ENCODE results near the gene PFDN4.
A peak's percentile ranks its signal among the peaks of the same experiment; 100 is the strongest.

PFDN4 gene, protein sequence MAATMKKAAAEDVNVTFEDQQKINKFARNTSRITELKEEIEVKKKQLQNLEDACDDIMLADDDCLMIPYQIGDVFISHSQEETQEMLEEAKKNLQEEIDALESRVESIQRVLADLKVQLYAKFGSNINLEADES

DNA sequence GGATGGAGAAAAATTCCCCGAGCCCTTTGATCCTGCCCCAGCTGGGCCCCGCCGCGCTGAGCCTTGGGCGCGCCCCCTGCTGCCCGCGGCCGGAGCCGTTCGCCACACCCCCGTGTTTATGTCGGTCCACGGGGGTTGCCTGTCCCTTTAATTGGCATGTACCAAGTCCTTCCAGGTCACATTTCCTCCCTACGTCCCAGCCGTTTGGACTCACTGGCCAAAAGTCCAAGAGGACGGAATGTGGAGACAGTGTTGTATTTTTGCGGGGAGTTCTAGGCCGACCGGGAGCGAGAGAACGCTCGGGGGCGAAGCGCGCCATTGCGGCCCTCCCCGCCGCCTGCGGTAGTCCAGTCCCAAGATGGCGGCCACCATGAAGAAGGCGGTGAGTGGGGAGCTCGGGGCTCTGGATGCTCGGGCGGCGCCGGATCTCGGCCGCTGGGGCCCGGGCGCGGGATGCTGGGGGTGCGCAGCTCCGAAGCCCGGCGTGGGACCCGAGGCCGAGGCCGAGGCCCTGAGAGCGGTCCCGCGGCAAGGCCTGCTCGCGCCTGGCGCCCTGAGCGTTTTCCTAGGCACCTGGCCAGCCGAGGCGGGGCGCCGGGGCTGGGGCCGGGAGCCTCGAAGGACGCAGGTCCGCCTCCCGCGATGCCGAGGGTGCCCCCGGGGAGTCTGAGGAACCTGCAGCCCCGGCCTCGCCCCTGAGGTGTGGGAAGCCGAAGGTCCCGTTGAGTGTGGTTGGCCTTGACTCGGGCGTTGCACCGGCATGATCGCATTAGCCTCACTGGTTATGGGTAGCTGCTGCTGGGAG lies at the start of gene PFDN4:
Gene PFDN4 (plus strand): TSS at position 345 of the 805 bp plus-strand sequence. CDS start 14 bp downstream, at position 359.
- Mint-ChIP-seq H3K4me1 (ENCODE audit: low read depth) (peaks cover 63% of the 10 kb centered on the region), H3K4me3 (peak within 1 kb of the TSS; percentile 95), H3K27ac (peak within 1 kb of the TSS; percentile 100), H3K27me3 (no peaks in the 10 kb centered on the region), H3K9me3 (no peaks in the 10 kb centered on the region), H3K36me3 (ENCODE audit: low read depth) (peaks cover 34% of the 10 kb centered on the region)
- DNase-seq = peak; percentile 92

GRCh38 chr20:54158226-54158625 lies 49.7 kb upstream of the PFDN4 start:
- no peaks in the 10 kb centered on the region for H3K9me3 Mint-ChIP-seq
- DNase-seq = no peak
- no peak overlapping the region for H3K4me3 Mint-ChIP-seq
- H3K36me3 Mint-ChIP-seq (ENCODE audit: low read depth) = no peaks in the 10 kb centered on the region
- no peak overlapping the region for H3K27ac Mint-ChIP-seq
- no peaks in the 10 kb centered on the region for H3K4me1 Mint-ChIP-seq (ENCODE audit: low read depth)
- peaks cover 45% of the 10 kb centered on the region for H3K27me3 Mint-ChIP-seq

DNA sequence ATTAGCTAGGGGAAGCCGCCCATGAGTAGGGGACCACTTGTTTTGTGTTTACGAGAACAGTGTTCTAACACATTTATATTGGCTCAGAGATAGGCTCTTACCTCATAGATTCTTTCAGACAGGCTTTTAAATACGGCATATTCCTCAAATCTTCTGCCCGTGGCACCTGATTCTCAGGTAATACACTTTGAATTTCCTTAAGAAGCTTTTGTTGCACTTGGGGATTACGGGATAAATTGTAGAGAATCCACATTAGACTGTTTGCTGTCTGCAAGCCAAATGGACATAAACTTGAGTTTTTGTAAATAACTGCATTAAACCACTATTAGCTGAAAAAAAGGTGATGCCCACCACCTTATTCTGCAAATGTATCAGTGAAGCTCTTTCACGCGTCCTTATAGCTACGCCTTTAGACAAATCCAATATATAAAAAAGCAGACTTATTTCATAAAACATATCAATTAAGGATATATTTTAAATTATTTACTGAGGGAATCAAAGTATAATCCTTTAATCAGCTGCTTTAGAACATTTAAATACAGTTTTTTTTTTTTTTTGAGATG lies 49.0 kb upstream of the PFDN4 start:
- Mint-ChIP-seq H3K4me3 (no peak overlapping the region), H3K4me1 (ENCODE audit: low read depth) (no peaks in the 10 kb centered on the region), H3K9me3 (no peaks in the 10 kb centered on the region), H3K27me3 (peaks cover 50% of the 10 kb centered on the region), H3K36me3 (ENCODE audit: low read depth) (no peaks in the 10 kb centered on the region), H3K27ac (no peak overlapping the region)
- no peak for DNase-seq

GRCh38 chr20:54160065-54161007 lies 47.6 kb upstream of the PFDN4 start:
- H3K36me3 Mint-ChIP-seq (ENCODE audit: low read depth) = no peaks in the 10 kb centered on the region
- H3K4me3 Mint-ChIP-seq = no peak overlapping the region
- no peaks in the 10 kb centered on the region for H3K4me1 Mint-ChIP-seq (ENCODE audit: low read depth)
- no peak overlapping the region for H3K27ac Mint-ChIP-seq
- no peaks in the 10 kb centered on the region for H3K9me3 Mint-ChIP-seq
- DNase-seq = no peak
- peaks cover 57% of the 10 kb centered on the region for H3K27me3 Mint-ChIP-seq

DNA sequence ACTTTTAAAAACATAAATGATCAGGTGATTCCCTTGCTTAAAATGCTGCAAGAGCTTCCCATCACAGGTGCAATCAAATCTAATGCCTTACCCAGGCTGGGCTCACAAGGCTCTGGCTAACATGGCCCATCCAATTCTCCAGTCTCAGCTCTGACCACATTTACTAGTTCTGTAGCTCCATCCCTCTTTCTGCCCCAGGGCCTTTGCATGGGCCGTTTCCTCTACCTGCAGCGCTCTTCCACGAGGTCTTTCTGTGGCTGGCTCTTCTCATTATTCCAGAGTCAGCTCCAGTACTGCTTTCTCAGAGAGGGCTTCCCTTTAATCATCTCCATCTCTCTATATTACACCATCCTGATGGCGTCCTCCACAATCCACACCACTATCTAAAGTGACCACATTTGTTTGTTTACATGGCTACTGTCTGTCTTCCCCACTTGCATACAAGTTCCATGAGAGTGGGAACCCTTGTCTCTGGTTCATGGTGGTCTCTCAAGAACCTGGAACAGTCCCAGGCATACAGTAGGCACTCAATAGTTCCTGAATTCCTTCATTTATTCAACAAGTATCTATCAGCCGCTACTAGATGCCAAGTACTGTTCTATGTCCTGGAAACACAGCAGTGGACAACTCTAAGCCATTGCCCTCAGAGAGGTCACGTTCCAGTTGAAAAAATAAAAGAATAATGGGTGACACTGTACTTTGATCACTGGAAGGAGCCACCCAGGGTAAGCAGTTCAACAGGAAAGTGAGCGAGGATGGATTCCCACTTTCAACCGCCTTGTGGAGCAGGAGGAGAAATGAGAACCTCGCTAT lies 46.7 kb upstream of the PFDN4 start:
- Mint-ChIP-seq H3K27ac (no peak overlapping the region), H3K4me3 (no peak overlapping the region), H3K27me3 (peaks cover 60% of the 10 kb centered on the region), H3K9me3 (no peaks in the 10 kb centered on the region), H3K36me3 (ENCODE audit: low read depth) (no peaks in the 10 kb centered on the region), H3K4me1 (ENCODE audit: low read depth) (no peaks in the 10 kb centered on the region)
- DNase-seq = no peak

- no peaks in the 10 kb centered on the region for H3K36me3 Mint-ChIP-seq (ENCODE audit: low read depth)
- no peak overlapping the region for H3K4me3 Mint-ChIP-seq
- DNase-seq = no peak
- no peak overlapping the region for H3K27ac Mint-ChIP-seq
- no peaks in the 10 kb centered on the region for H3K4me1 Mint-ChIP-seq (ENCODE audit: low read depth)
- H3K27me3 Mint-ChIP-seq = peaks cover 60% of the 10 kb centered on the region
- H3K9me3 Mint-ChIP-seq = no peaks in the 10 kb centered on the region
Measured at GRCh38 chr20:54161821-54162149, 46.1 kb upstream of the PFDN4 start.

- Mint-ChIP-seq H3K27me3 (peaks cover 61% of the 10 kb centered on the region), H3K4me3 (no peak overlapping the region), H3K27ac (no peak overlapping the region), H3K4me1 (ENCODE audit: low read depth) (no peaks in the 10 kb centered on the region), H3K9me3 (no peaks in the 10 kb centered on the region), H3K36me3 (ENCODE audit: low read depth) (no peaks in the 10 kb centered on the region)
- DNase-seq = no peak
Measured at GRCh38 chr20:54162378-54163009, 45.4 kb upstream of the PFDN4 start.

- Mint-ChIP-seq H3K4me1 (ENCODE audit: low read depth) (no peaks in the 10 kb centered on the region), H3K4me3 (no peak overlapping the region), H3K36me3 (ENCODE audit: low read depth) (no peaks in the 10 kb centered on the region), H3K27ac (no peak overlapping the region), H3K27me3 (peaks cover 69% of the 10 kb centered on the region), H3K9me3 (no peaks in the 10 kb centered on the region)
- no peak for DNase-seq
Measured at GRCh38 chr20:54163402-54163801, 44.5 kb upstream of the PFDN4 start.

DNA sequence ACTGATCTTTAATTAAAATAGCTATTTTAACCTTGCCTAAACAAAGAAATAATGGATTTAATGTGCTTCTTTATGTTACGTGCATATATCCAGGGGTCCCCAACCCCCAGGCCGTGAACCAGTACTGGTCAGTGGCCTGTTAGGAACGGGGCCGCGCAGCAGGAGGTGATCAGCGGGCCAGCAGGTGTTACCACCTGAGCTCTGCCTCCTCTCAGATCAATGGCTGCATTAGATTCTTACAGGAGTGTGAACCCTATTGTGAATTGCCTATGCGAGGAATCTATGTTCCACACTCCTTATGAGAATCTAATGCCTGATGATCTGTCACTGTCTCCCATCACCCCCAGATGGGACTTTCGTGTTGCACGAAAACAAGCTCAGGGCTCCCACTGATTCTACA lies 42.9 kb upstream of the PFDN4 start:
- Mint-ChIP-seq H3K27ac (no peak overlapping the region), H3K27me3 (peaks cover 77% of the 10 kb centered on the region), H3K36me3 (ENCODE audit: low read depth) (no peaks in the 10 kb centered on the region), H3K4me3 (no peak overlapping the region), H3K9me3 (no peaks in the 10 kb centered on the region), H3K4me1 (ENCODE audit: low read depth) (no peaks in the 10 kb centered on the region)
- no peak for DNase-seq

DNA sequence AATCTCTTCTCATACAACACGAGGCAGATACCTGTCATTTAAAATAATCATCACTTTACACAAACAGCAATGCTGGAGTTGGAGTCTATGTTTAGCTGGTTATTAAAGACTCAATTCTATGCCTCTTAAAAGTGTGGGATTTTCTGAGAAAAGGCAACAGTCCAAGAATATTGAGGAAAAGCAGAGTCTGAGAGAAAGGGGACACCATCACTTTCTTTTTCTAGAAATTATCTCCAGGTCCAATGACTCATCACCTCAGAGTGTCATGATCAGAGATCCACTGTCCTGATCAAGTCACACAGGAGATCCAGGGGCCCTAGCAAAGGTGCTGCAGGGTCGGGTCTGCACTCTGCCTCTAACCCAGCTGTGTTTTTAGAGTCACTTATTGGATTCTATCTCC lies 42.1 kb upstream of the PFDN4 start:
- DNase-seq = no peak
- Mint-ChIP-seq H3K4me3 (no peak overlapping the region), H3K27me3 (peaks cover 79% of the 10 kb centered on the region), H3K36me3 (ENCODE audit: low read depth) (no peaks in the 10 kb centered on the region), H3K9me3 (no peaks in the 10 kb centered on the region), H3K27ac (no peak overlapping the region), H3K4me1 (ENCODE audit: low read depth) (no peaks in the 10 kb centered on the region)

- Mint-ChIP-seq H3K4me3 (no peak overlapping the region), H3K27ac (no peak overlapping the region), H3K27me3 (peaks cover 81% of the 10 kb centered on the region), H3K4me1 (ENCODE audit: low read depth) (no peaks in the 10 kb centered on the region), H3K9me3 (no peaks in the 10 kb centered on the region), H3K36me3 (ENCODE audit: low read depth) (no peaks in the 10 kb centered on the region)
- no peak for DNase-seq
Measured at GRCh38 chr20:54166987-54167662, 40.8 kb upstream of the PFDN4 start.

DNA sequence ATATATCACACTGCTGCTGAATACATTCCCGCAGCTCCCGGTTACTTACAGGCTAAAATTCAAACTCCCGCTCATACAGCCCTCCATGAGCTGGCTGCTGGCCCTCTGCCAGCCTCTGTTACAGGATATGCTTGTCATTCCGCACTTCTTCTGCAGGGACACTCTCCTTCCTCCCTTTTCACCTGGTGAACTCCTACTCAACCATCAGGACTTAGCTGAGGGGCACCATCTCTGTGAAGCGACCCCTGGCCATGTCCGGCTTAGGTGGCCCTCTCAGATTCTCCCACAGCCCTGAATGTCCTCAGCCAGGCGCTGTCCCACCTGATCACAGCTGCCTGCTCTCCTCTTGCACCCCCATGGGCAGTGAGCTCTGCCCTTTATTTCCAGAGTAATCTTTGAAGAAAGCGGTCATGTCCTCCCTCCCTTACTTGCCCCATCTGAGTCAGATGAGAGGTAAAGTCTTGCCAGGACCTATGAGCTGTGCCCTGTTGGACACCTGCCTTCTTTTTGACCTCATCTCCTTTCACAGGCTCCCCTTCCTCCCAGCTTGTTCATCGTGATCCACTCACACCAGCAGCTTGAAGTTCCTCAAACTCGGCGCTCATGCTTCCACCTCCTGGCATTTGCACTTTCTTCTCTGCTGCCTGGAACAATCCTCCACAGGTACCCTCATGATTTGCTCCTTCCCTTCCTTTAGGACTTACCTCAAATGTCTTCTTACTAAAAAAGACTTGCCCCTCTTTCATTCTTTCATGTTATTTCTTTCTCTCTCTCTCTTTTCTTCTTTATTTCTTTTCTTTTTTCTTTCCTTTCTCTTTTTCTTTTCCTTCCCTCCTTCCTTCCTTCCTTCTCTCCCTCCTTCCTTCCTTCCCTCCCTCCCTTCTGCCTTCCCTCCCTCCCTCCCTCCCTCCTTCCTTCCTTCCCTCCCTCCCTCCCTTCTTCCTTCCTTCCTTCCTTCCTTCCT lies 39.7 kb upstream of the PFDN4 start:
- Mint-ChIP-seq H3K27me3 (peaks cover 82% of the 10 kb centered on the region), H3K9me3 (no peaks in the 10 kb centered on the region), H3K36me3 (ENCODE audit: low read depth) (no peaks in the 10 kb centered on the region), H3K4me1 (ENCODE audit: low read depth) (peaks cover 8% of the 10 kb centered on the region), H3K27ac (no peak overlapping the region), H3K4me3 (no peak overlapping the region)
- DNase-seq = no peak

Measured in activated T-cell treated with anti-CD3 and anti-CD28 coated beads, Interleukin-2, amount 50 U/mL, for 24 hours (primary cell).